Suppressor macrophage (primary cell): ENCODE results near the gene C12orf56.
A peak's percentile ranks its signal among the peaks of the same experiment; 100 is the strongest.

Experiments
- DNase-seq, 4 experiments: peaks; one replicate each; pipeline ENCODE4 v3.0.0-alpha.2; 2020 to 2022
- total RNA-seq, 17 experiments: gene quantifications; one replicate each; lab custom pipeline; 2026; ENCODE audit warnings: mixed read lengths in 6 of 17, inconsistent platforms in 3 of 17; lab: John Stamatoyannopoulos, UW

The C12orf56 gene
- 0 to 2.8 (median 0) reads per million in 17 experiments for total RNA-seq

- peak in 3 of 4 experiments; percentile 4 to 37 (median 28) for DNase-seq
Measured at GRCh38 chr12:64390275-64390851, at the start of gene C12orf56. Gene C12orf56, minus strand, starts transcription at chr12:64390758. Its CDS starts 193 bp downstream, at chr12:64390565.

GRCh38 chr12:64440100-64440499, 49.5 kb upstream of the C12orf56 start:
- no peak for DNase-seq

- DNase-seq, result no peak
Measured at GRCh38 chr12:64433915-64434314, 43.4 kb upstream of the C12orf56 start.

GRCh38 chr12:64431791-64432190, 41.2 kb upstream of the C12orf56 start:
- no peak for DNase-seq

GRCh38 chr12:64430886-64431285, 40.3 kb upstream of the C12orf56 start:
- DNase-seq, result no peak

- DNase-seq, result no peak
Measured at GRCh38 chr12:64428956-64429355, 38.4 kb upstream of the C12orf56 start.

- DNase-seq, result no peak
Measured at GRCh38 chr12:64427988-64428387, 37.4 kb upstream of the C12orf56 start.

GRCh38 chr12:64419696-64420095, 29.1 kb upstream of the C12orf56 start:
- DNase-seq, result peak in 2 of 4 experiments; percentile 7 to 8

GRCh38 chr12:64418209-64418608, 27.7 kb upstream of the C12orf56 start:
- DNase-seq, result no peak

GRCh38 chr12:64413884-64414283, 23.3 kb upstream of the C12orf56 start:
- DNase-seq, result no peak

- no peak for DNase-seq
Measured at GRCh38 chr12:64412459-64412858, 21.9 kb upstream of the C12orf56 start.

- no peak for DNase-seq
Measured at GRCh38 chr12:64411427-64411826, 20.9 kb upstream of the C12orf56 start.

- DNase-seq, result no peak
Measured at GRCh38 chr12:64407342-64408223, 17.0 kb upstream of the C12orf56 start.

GRCh38 chr12:64404470-64405256, 14.1 kb upstream of the C12orf56 start:
- DNase-seq, result peak; percentile 54 to 81 (median 70)

GRCh38 chr12:64403707-64404469, 13.3 kb upstream of the C12orf56 start, which contains the start of gene XPOT:
Gene XPOT, plus strand, starts transcription at chr12:64404392. Its CDS starts 5,644 bp downstream, at chr12:64410036.
- peak; percentile 97 to 98 (median 98) for DNase-seq

- DNase-seq, result no peak
Measured at GRCh38 chr12:64402181-64402580, 11.6 kb upstream of the C12orf56 start.

GRCh38 chr12:64400041-64400440, 9.5 kb upstream of the C12orf56 start:
- DNase-seq, result no peak

- no peak for DNase-seq
Measured at GRCh38 chr12:64395739-64396138, 5.2 kb upstream of the C12orf56 start.

- peak; percentile 53 to 69 (median 59) for DNase-seq
Measured at GRCh38 chr12:64392221-64392620, 1.7 kb upstream of the C12orf56 start.

- no peak for DNase-seq
Measured at GRCh38 chr12:64389154-64389553, 1.4 kb downstream of the C12orf56 start.

GRCh38 chr12:64387197-64387816, 3.3 kb downstream of the C12orf56 start:
- no peak for DNase-seq

GRCh38 chr12:64385468-64385867, 5.1 kb downstream of the C12orf56 start:
- DNase-seq, result no peak
